GM19043 (cell line): Measurements from ENCODE around the gene ZNF70.
"Not testable (repeated sequence)": the region's sequence is repeated elsewhere in the genome, so short reads cannot be mapped to it uniquely, and the experiment has no call there.

Experiments
- ATAC-seq: cut with Tn5 transposase; IDR thresholded peaks from one replicate; pipeline ENCODE4 v1.9.1; 2021; ENCODE audit warnings: low read depth; ENCODE audit not compliant: unreplicated experiment

The ZNF70 gene

GRCh38 chr22:23760056-23760455, 9.1 kb upstream of the ZNF70 start:
- ATAC-seq: no peak

DNA sequence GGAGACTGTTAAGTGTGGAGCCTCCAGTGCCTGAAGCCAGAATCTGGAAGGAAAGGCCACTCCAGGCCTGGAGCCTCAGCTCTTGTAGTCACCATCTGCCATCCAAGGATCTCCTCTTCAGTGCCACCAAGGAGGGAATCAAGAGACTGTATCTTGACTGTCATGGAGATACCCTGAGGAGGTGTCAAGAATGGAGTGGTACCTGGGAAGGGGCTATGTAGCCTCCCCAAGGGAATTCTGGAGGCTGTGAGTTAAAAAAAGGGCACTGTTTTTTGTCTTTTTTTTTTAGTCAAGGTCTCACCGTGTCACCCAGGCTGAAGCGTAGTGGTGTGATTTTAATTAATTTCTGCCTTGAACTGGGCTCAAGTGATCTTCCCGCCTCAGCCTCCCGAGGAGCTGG, 8.7 kb upstream of the ZNF70 start:
- ATAC-seq: no peak

DNA sequence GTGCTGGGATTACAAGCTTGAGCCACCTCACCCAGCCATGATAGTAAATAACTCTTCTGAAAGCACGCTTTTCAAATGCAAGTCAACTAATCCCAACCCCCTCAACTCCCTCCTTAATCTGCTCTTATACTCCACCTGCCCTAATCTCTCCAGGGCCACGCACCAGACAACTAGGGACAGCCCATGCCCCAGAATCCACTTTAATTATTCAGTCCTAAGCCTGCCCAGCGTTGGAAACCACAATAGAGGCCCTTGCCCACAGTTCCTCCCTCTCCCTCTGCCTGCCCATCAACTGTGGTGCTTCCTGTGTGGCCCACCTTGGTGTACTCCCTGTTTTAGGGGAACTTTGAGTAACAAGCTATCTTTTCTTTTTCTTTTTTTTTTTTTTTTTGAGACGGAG, 6.0 kb upstream of the ZNF70 start:
- no peak for ATAC-seq

DNA sequence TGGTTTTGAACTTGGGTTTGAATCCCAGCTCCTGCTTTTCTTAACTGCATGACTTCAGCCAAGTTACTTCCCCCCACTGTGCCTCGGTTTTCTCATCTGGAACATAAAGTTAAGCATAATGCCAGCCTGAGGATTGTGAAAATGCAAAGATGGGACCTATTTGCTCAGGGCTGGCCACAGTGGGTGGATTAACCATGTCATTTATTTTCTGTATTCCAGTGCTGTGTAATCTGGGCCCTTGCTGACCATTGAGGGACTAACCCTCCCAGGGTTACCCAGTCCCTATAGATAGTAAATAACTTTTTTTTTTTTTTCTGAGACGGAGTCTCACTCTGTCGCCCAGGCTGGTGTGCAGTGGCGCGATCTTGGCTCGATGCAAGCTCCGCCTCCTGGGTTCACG, 4.8 kb upstream of the ZNF70 start:
- ATAC-seq: no peak

GRCh38 chr22:23754980-23755636, 4.2 kb upstream of the ZNF70 start:
- no peak for ATAC-seq

DNA sequence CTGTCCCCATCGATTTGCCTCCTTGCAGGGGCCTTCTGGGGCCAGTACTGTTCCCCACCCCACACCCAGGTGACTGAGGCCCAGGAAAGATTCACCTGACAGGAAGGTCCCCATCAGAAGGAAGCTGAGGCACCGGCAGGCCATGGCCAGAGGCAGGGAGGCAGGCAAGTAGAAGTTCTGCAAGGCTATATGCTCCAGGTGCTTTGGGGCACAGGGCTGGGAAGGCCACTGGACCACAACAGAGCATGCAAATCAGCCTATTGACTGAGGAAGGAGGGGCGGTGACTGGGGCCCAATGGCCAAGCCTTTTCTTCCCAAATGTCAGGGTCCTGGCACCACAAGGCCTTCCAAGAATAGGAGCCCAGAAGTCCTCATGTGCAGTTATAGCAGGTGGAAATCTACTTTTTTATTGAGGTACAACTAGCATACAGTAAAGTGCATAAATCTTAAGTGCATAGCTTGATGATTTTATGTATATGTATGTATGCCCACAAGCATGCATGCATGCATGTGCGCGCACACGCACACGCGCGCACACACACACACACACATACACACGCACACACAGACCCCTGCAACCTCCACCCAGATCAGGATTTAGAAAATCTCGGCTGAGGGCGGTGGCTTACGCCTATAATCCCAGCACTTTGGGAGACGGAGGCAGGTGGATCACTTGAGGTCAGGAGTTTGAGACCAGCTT, 3.5 kb upstream of the ZNF70 start, which contains the start of gene VPREB3:
TSS of gene VPREB3 (minus strand) at position 206 of the 700 bp plus-strand sequence. CDS start at position 144, 62 bp downstream.
- ATAC-seq: no peak

GRCh38 chr22:23753385-23753784, 2.5 kb upstream of the ZNF70 start:
- no peak for ATAC-seq

GRCh38 chr22:23752750-23753149, 1.8 kb upstream of the ZNF70 start:
- ATAC-seq: peak; percentile 13

DNA sequence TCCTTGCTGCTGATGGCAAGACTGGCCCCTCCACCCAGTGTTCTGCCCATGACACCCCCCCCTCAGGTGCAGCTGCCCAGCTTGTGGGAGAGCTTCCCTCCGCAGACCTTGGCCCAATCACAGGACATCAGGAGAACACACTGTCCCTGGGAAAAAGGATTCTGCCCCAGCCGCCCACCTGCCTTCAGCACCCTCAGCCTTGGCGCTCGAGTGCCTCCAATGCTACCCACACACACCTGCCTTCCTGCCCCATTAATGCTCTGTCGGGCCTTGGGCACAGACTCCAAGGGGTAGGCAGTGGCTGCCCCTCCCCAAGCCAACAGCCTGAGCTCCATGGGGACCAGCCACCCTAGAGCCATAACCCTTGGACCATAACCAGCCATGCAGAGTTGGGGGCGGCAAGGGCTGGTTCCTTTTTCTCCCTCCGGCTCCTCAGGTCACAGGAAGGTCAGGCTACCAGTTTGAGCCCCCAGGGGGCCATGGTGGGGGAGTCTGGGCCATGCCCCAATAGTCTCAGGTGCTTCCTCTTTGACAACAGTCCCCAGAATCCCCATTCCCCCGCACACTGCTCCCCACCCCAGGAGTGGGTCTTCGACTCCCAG, 1.3 kb upstream of the ZNF70 start:
- ATAC-seq: peak; percentile 44

- ATAC-seq: no peak
These were observed 607 bp upstream of the ZNF70 start for GRCh38 chr22:23751441-23751996.

DNA sequence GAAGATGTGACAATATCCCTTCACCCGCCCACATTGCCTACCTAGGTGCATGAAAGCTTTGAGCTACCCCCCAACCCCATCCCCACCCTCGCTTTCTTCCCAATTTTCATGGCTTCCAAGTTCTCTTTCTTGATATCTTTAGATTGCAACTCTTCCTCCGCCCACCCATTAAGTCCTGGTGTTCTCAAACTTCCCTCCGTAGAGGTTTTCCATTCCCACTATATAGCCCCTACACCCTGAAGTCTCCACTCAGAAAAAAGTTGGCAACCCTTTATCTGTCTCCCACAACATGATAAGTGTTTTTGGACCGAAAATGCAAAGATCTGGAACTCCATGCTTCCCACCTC, 572 bp downstream of the ZNF70 start:
- no peak for ATAC-seq

- ATAC-seq: no peak
These were observed 1.0 kb downstream of the ZNF70 start for GRCh38 chr22:23749841-23750301.

DNA sequence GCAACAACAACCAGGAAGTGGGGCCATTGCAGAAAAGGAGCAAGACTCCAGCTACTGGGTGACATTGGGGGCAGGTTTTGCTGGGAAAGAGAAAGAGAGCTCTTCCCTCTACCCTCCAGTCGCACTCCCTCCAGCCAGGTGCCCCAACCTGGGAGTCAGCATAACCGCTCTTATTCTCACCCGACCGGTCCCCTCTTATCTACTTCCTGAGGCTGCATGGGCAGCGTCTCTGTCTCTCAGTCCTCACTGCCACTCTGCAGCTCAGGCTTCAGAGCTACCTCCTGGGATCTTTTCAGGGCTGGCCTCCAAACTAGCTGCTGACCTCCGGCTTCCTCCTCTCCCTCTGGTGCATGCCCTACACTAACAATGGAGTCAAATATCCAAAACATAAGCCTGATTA, 5.1 kb downstream of the ZNF70 start:
- no peak for ATAC-seq

GRCh38 chr22:23744485-23744884, 6.4 kb downstream of the ZNF70 start:
- no peak for ATAC-seq

GRCh38 chr22:23744001-23744400, 6.9 kb downstream of the ZNF70 start:
- ATAC-seq: no peak

DNA sequence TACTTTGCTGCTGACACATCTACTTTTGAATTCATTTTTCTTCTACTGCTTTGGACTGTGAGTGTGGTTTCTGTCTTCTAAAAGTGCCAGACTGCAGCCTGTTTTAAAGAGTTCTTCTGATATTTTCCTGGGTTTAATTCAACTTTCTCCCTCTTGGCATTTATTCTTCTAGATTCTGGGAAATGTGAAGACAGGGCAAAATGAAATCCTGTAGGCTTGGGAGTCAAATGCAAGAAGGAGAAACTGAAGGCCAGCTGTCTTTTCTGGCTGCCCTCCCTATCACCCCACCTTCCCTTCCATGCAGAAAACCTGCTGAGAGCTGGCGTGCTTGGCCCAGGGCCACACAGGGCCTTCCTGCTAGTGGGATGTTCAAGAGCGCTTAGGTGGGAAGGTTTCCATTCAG, 7.6 kb downstream of the ZNF70 start:
- no peak for ATAC-seq

- ATAC-seq: no peak
These were observed 8.2 kb downstream of the ZNF70 start for GRCh38 chr22:23742505-23743264.

GRCh38 chr22:23737696-23738095, 13.2 kb downstream of the ZNF70 start:
- ATAC-seq: no peak

DNA sequence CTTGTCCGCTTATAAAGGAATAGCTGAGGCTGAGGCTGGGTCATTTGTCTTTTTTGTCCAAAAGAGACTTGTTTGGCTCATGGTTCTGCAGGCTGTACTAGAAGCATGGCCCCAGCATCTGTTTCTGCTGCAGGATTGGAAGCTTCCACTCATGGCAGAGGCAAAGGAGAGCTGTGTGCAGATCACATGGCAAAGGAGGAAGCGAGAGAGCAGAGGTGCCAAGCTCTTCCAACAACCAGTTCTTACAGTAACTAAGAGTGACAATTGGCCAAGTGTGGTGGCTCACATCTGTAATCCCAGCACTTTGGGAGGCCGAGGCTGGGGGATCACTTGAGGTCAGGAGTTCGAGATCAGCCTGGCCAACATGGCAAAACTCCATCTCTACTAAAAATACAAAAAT, 22.8 kb downstream of the ZNF70 start:
- ATAC-seq: not testable (repeated sequence)

GRCh38 chr22:23722724-23723123, 28.2 kb downstream of the ZNF70 start:
- no peak for ATAC-seq

GRCh38 chr22:23722160-23722559, 28.8 kb downstream of the ZNF70 start:
- ATAC-seq: no peak
